GM12875 (cell line): Measurements from ENCODE around the gene CUBN.

Experiments
- H3K4me3 ChIP-seq: one replicate; pipeline ENCODE4 v1.5.1; 2011; ENCODE audit warnings: low read depth, low read length, control low read depth
- TF ChIP-seq, protein P1 (sequence below): IDR thresholded peaks from 2 replicates; pipeline ENCODE4 v1.5.1; 2011; ENCODE audit warnings: low read depth, mild to moderate bottlenecking, control low read depth, inconsistent platforms, low read length, moderate library complexity, borderline replicate concordance; ENCODE audit not compliant: insufficient read depth

Gene CUBN

DNA sequence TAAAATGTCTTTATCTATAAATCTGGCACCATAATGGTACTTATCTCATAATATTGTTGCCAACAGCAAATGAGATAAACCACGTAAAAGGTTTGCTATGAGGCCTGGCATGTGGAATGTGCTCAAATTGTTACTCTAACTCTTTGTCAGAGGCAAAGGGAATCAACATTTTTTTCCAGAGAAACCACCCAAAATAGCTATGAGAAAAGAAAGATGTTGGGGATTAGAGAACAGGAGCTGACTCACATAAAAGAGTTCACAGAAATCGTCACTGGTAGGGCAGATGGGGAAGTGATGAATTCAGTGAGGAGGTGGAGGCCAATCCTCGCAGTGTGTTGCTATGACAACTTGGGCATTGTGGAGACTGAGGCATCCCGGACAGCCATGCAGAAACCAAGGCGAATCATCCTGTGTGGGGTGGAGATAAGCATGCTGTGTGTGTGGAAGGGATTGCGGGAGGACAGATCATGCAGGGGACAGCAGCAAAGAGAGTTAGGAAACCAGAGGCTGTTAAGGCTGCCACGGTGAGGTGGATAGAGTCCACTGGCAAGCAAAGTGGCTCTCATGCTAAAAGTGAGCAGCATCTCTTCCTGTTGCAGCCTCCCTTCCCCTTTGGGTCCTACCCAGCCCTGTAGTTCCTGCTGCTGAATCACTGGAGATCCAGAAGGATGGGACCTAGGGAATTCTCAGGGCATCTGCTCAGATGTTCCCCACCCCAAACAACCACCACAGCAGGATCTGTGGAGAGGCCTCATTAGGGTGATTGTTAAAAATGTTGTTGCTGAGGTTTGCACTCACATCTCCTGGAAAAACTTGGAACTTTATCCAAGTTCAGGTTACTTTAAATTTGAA, 103.9 kb downstream of the CUBN start:
- no peak overlapping the region for H3K4me3 ChIP-seq

DNA sequence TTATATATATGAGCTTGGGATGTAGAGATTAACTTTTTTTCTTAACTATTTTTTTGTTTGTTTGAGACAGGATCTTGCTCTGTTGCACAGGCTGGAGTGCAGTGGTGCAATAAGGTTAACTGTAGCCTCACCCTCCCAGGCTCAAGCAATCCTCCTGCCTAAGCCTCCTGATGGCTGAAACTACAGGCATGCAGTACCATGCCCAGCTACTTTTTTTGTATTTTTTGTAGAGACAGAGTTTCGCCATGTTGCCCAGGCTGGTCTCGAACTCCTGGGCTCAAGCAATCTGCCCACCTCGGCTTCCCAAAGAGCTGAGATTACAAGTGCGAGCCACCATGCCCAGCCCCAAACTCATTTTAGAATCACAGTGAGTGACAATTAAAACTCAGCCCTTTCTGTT, 105.2 kb downstream of the CUBN start:
- TF ChIP-seq, protein P1, sequence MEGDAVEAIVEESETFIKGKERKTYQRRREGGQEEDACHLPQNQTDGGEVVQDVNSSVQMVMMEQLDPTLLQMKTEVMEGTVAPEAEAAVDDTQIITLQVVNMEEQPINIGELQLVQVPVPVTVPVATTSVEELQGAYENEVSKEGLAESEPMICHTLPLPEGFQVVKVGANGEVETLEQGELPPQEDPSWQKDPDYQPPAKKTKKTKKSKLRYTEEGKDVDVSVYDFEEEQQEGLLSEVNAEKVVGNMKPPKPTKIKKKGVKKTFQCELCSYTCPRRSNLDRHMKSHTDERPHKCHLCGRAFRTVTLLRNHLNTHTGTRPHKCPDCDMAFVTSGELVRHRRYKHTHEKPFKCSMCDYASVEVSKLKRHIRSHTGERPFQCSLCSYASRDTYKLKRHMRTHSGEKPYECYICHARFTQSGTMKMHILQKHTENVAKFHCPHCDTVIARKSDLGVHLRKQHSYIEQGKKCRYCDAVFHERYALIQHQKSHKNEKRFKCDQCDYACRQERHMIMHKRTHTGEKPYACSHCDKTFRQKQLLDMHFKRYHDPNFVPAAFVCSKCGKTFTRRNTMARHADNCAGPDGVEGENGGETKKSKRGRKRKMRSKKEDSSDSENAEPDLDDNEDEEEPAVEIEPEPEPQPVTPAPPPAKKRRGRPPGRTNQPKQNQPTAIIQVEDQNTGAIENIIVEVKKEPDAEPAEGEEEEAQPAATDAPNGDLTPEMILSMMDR: no peak
- no peak overlapping the region for H3K4me3 ChIP-seq

More for the DNA sequence above, 103.9 kb downstream of the CUBN start:
- TF ChIP-seq, protein P1: no peak

DNA sequence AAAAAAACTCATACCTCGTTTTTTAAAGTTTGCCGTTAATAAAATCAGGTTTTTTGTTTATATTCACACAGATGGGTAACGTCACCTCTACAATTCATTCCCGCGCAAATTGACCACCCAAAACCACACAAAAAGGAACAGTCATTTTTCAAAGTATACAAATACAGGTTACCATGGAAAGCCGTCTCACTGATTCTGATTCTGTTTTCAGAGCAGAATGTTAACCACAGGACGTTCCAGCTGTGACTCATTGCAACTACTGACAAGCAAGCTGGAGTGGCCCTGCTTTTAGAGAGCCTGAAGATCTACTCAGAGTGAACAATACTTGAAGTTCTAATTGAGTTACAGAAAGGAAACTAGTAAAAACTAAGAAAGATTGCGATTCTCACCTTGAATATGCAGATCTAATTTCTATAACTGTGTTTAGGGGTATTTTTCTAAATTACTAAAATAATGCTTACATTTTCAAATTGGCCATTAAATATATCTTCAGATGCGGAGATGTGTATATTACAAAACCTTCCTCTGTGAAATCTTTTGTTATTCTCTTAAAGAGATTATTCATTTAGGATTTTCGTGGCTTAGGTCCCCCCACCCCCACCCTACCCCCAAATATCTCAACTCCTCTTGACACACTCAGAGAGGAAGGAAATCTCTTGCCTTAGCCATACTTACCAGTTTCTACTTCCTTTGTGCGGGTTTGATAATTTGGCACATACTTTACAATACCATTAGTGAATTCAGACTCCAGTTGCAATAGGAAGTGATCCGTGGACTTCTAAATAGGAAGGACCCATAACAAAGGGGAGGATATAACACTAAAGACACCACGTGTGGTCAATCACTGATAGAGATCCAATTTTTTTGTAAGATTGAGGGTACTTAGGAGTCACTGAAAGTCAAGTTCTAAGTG, 106.0 kb downstream of the CUBN start:
- no peak overlapping the region for H3K4me3 ChIP-seq
- TF ChIP-seq, protein P1: no peak

DNA sequence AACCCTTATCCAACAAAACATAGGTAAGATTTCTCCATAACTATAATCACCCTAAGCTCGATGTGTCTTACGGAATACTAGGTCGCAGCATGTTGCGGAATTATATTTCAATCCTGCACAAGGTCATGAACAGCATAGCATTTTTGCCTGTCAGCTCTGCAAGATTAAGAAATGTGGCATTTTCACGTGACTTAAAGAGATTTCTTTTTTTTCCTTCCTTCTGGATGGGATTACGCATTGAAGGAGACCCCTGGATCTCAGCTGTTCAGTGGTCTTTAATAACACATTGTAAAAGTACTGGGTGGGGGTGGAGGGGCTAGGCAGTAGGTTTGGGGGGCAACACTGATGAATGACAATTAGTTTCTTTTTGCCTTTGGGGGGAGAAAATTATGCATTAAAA, 106.7 kb downstream of the CUBN start:
- TF ChIP-seq, protein P1: no peak
- H3K4me3 ChIP-seq: no peak overlapping the region

DNA sequence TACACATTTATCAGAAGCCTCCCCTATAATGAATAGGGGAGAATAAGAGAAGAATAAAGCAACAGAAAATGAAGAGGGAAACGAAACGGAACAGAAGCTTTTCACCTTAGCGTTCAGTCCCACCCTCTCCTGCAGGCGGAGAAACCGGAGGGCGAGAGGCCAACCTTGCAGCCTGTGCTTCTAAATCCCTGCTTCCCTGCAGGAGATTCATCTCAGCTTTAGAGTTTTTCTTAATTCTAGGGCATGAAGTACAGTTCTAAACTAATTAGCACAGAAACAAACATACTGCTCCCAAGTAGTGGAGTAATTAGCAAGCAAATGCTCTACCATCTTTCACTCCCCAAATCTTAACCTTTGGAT, 107.2 kb downstream of the CUBN start:
- no peak overlapping the region for H3K4me3 ChIP-seq
- TF ChIP-seq, protein P1: no peak

DNA sequence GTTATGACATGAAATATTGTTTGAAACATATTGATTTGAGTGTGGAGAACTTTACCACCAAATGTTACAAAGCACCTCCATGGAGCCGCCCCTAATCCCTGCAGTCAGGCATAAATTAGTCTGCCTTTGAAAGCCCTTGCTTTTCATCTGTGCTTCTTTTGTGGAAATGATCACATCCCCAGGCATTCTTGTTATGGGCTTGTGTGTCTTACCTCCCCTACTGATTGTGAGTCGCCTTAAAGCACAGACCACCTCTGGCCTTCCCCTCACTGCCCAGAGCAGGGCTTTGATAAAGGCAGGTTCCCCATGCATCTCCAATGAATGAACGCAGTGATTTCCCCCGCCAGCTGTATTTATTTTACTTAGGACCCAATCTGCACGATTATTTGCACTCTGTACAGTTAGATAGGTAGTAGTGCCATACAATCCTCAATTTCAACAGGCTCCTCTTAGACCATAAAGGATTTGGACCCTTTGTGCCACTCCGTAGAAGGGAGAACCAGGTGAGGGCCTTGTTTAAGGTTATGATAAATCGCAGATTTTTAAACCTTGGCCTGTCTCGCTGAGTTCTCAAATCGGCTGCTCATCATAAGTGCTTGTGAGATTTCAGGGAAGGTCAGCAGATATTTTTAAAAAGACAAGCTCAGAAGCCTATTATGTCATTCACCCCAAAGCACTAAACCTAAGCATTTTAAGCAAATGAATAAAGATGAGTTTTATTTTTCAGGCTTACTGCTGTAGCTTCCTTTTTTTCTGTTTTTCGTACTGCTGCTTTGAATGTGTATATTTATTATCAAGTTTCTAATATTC, 107.8 kb downstream of the CUBN start:
- TF ChIP-seq, protein P1: no peak
- no peak overlapping the region for H3K4me3 ChIP-seq
